Measurements from ENCODE around the gene CDADC1.
A peak's percentile ranks its signal among the peaks of the same experiment; 100 is the strongest.

Gene CDADC1

GRCh38 chr13:49296659-49297058, 48.9 kb downstream of the CDADC1 start:
- no peaks in the 10 kb centered on the region for H3K36me3 ChIP-seq (ENCODE audit: control insufficient read depth in 1 of 2, insufficient read depth in 2 of 2, low read length in 2 of 2)
- H3K9me3 ChIP-seq (ENCODE audit: control insufficient read depth in 1 of 2, low read length in 2 of 2) = no peaks in the 10 kb centered on the region
- no peaks in the 10 kb centered on the region for H3K27me3 ChIP-seq (ENCODE audit: low read depth, low read length)
- H3K4me1 ChIP-seq (ENCODE audit: control insufficient read depth in 1 of 2, insufficient read depth in 2 of 2, low read length in 2 of 2) = peaks cover 0 to 14% of the 10 kb centered on the region in 2 donors
- H3K27ac ChIP-seq (ENCODE audit: low read length) = no peak overlapping the region
- H3K4me3 ChIP-seq (ENCODE audit: low read depth in 1 of 2, low read length in 2 of 2) = no peak overlapping the region

GRCh38 chr13:49297338-49297737, 49.6 kb downstream of the CDADC1 start:
- H3K36me3 ChIP-seq (ENCODE audit: control insufficient read depth in 1 of 2, insufficient read depth in 2 of 2, low read length in 2 of 2) = no peaks in the 10 kb centered on the region
- H3K4me3 ChIP-seq (ENCODE audit: low read depth in 1 of 2, low read length in 2 of 2) = no peak overlapping the region
- no peak overlapping the region for H3K27ac ChIP-seq (ENCODE audit: low read length)
- H3K4me1 ChIP-seq (ENCODE audit: control insufficient read depth in 1 of 2, insufficient read depth in 2 of 2, low read length in 2 of 2) = peaks cover 0 to 16% of the 10 kb centered on the region in 2 donors
- H3K27me3 ChIP-seq (ENCODE audit: low read depth, low read length) = no peaks in the 10 kb centered on the region
- no peaks in the 10 kb centered on the region for H3K9me3 ChIP-seq (ENCODE audit: control insufficient read depth in 1 of 2, low read length in 2 of 2)

GRCh38 chr13:49298416-49298815, 50.7 kb downstream of the CDADC1 start:
- Histone ChIP-seq H3K27ac (ENCODE audit: low read length) (no peak overlapping the region), H3K9me3 (ENCODE audit: control insufficient read depth in 1 of 2, low read length in 2 of 2) (no peaks in the 10 kb centered on the region), H3K4me3 (ENCODE audit: low read depth in 1 of 2, low read length in 2 of 2) (no peak overlapping the region), H3K4me1 (ENCODE audit: control insufficient read depth in 1 of 2, insufficient read depth in 2 of 2, low read length in 2 of 2) (peaks cover 0 to 9% of the 10 kb centered on the region in 2 donors), H3K27me3 (ENCODE audit: low read depth, low read length) (no peaks in the 10 kb centered on the region), H3K36me3 (ENCODE audit: control insufficient read depth in 1 of 2, insufficient read depth in 2 of 2, low read length in 2 of 2) (no peaks in the 10 kb centered on the region)

- no peaks in the 10 kb centered on the region for H3K9me3 ChIP-seq (ENCODE audit: control insufficient read depth in 1 of 2, low read length in 2 of 2)
- H3K27me3 ChIP-seq (ENCODE audit: low read depth, low read length) = no peaks in the 10 kb centered on the region
- no peaks in the 10 kb centered on the region for H3K36me3 ChIP-seq (ENCODE audit: control insufficient read depth in 1 of 2, insufficient read depth in 2 of 2, low read length in 2 of 2)
- no peak overlapping the region for H3K4me3 ChIP-seq (ENCODE audit: low read depth in 1 of 2, low read length in 2 of 2)
- no peak overlapping the region for H3K27ac ChIP-seq (ENCODE audit: low read length)
- peaks cover 0 to 9% of the 10 kb centered on the region in 2 donors for H3K4me1 ChIP-seq (ENCODE audit: control insufficient read depth in 1 of 2, insufficient read depth in 2 of 2, low read length in 2 of 2)
Observed at GRCh38 chr13:49298903-49299605, 51.3 kb downstream of the CDADC1 start.

GRCh38 chr13:49300276-49300675, 52.6 kb downstream of the CDADC1 start:
- Histone ChIP-seq H3K36me3 (ENCODE audit: control insufficient read depth in 1 of 2, insufficient read depth in 2 of 2, low read length in 2 of 2) (no peaks in the 10 kb centered on the region), H3K27ac (ENCODE audit: low read length) (no peak overlapping the region), H3K4me3 (ENCODE audit: low read depth in 1 of 2, low read length in 2 of 2) (no peak overlapping the region), H3K9me3 (ENCODE audit: control insufficient read depth in 1 of 2, low read length in 2 of 2) (no peaks in the 10 kb centered on the region), H3K4me1 (ENCODE audit: control insufficient read depth in 1 of 2, insufficient read depth in 2 of 2, low read length in 2 of 2) (peaks cover 0 to 9% of the 10 kb centered on the region in 2 donors), H3K27me3 (ENCODE audit: low read depth, low read length) (no peaks in the 10 kb centered on the region)

- peaks cover 0 to 9% of the 10 kb centered on the region in 2 donors for H3K4me1 ChIP-seq (ENCODE audit: control insufficient read depth in 1 of 2, insufficient read depth in 2 of 2, low read length in 2 of 2)
- peak overlapping the region; percentile 31 to 49 for H3K4me3 ChIP-seq (ENCODE audit: low read depth in 1 of 2, low read length in 2 of 2)
- H3K27ac ChIP-seq (ENCODE audit: low read length) = no peak overlapping the region
- no peaks in the 10 kb centered on the region for H3K27me3 ChIP-seq (ENCODE audit: low read depth, low read length)
- H3K36me3 ChIP-seq (ENCODE audit: control insufficient read depth in 1 of 2, insufficient read depth in 2 of 2, low read length in 2 of 2) = no peaks in the 10 kb centered on the region
- no peaks in the 10 kb centered on the region for H3K9me3 ChIP-seq (ENCODE audit: control insufficient read depth in 1 of 2, low read length in 2 of 2)
Observed at GRCh38 chr13:49300739-49301589, 53.2 kb downstream of the CDADC1 start.

- Histone ChIP-seq H3K36me3 (ENCODE audit: control insufficient read depth in 1 of 2, insufficient read depth in 2 of 2, low read length in 2 of 2) (no peaks in the 10 kb centered on the region), H3K9me3 (ENCODE audit: control insufficient read depth in 1 of 2, low read length in 2 of 2) (no peaks in the 10 kb centered on the region), H3K4me1 (ENCODE audit: control insufficient read depth in 1 of 2, insufficient read depth in 2 of 2, low read length in 2 of 2) (peaks cover 0 to 9% of the 10 kb centered on the region in 2 donors), H3K27ac (ENCODE audit: low read length) (no peak overlapping the region), H3K4me3 (ENCODE audit: low read depth in 1 of 2, low read length in 2 of 2) (no peak overlapping the region), H3K27me3 (ENCODE audit: low read depth, low read length) (no peaks in the 10 kb centered on the region)
Observed at GRCh38 chr13:49302222-49302621, 54.5 kb downstream of the CDADC1 start.

- H3K9me3 ChIP-seq (ENCODE audit: control insufficient read depth in 1 of 2, low read length in 2 of 2) = no peaks in the 10 kb centered on the region
- no peak overlapping the region for H3K27ac ChIP-seq (ENCODE audit: low read length)
- no peaks in the 10 kb centered on the region for H3K36me3 ChIP-seq (ENCODE audit: control insufficient read depth in 1 of 2, insufficient read depth in 2 of 2, low read length in 2 of 2)
- no peak overlapping the region for H3K4me3 ChIP-seq (ENCODE audit: low read depth in 1 of 2, low read length in 2 of 2)
- no peaks in the 10 kb centered on the region for H3K27me3 ChIP-seq (ENCODE audit: low read depth, low read length)
- H3K4me1 ChIP-seq (ENCODE audit: control insufficient read depth in 1 of 2, insufficient read depth in 2 of 2, low read length in 2 of 2) = peaks cover 0 to 9% of the 10 kb centered on the region in 2 donors
Observed at GRCh38 chr13:49302817-49303216, 55.1 kb downstream of the CDADC1 start.

GRCh38 chr13:49303533-49304252, 56.0 kb downstream of the CDADC1 start:
- Histone ChIP-seq H3K27ac (ENCODE audit: low read length) (peak overlapping the region; percentile 50), H3K27me3 (ENCODE audit: low read depth, low read length) (no peaks in the 10 kb centered on the region), H3K9me3 (ENCODE audit: control insufficient read depth in 1 of 2, low read length in 2 of 2) (no peaks in the 10 kb centered on the region), H3K36me3 (ENCODE audit: control insufficient read depth in 1 of 2, insufficient read depth in 2 of 2, low read length in 2 of 2) (no peaks in the 10 kb centered on the region), H3K4me1 (ENCODE audit: control insufficient read depth in 1 of 2, insufficient read depth in 2 of 2, low read length in 2 of 2) (peaks cover 2 to 9% of the 10 kb centered on the region in 2 donors), H3K4me3 (ENCODE audit: low read depth in 1 of 2, low read length in 2 of 2) (no peak overlapping the region)

GRCh38 chr13:49304356-49304755, 56.6 kb downstream of the CDADC1 start:
- H3K4me1 ChIP-seq (ENCODE audit: control insufficient read depth in 1 of 2, insufficient read depth in 2 of 2, low read length in 2 of 2) = peaks cover 9 to 13% of the 10 kb centered on the region in 2 donors
- H3K9me3 ChIP-seq (ENCODE audit: control insufficient read depth in 1 of 2, low read length in 2 of 2) = no peaks in the 10 kb centered on the region
- peak overlapping the region; percentile 50 for H3K27ac ChIP-seq (ENCODE audit: low read length)
- no peak overlapping the region for H3K4me3 ChIP-seq (ENCODE audit: low read depth in 1 of 2, low read length in 2 of 2)
- no peaks in the 10 kb centered on the region for H3K36me3 ChIP-seq (ENCODE audit: control insufficient read depth in 1 of 2, insufficient read depth in 2 of 2, low read length in 2 of 2)
- H3K27me3 ChIP-seq (ENCODE audit: low read depth, low read length) = no peaks in the 10 kb centered on the region

Data from muscle layer of duodenum (tissue), 2 donors.